Esophagus (tissue), 2 donors: ENCODE measurements around the gene MACF1. TPM values are rescaled to one million over a fixed set of nuclear protein-coding genes. Genes with fewer than 3 reads are reported as not detected.

Experiments used
- H3K27ac ChIP-seq, 2 donors: one replicate each; pipeline ENCODE4 v1.5.1; 2013; ENCODE audit warnings: low read depth in 2 of 2, mild to moderate bottlenecking in 2 of 2, inconsistent platforms in 1 of 2, low read length in 1 of 2, moderate library complexity in 1 of 2
- H3K27me3 ChIP-seq, 2 donors: one replicate each; pipeline ENCODE4 v1.6.1; 2013; ENCODE audit warnings: low read length in 2 of 2, control low read depth in 1 of 2, mild to moderate bottlenecking in 1 of 2; ENCODE audit not compliant: insufficient read depth in 2 of 2, control insufficient read depth in 1 of 2
- H3K36me3 ChIP-seq, 2 donors: one replicate each; pipeline ENCODE4 v1.6.1; 2013; ENCODE audit warnings: low read length in 1 of 2; ENCODE audit not compliant: control insufficient read depth in 2 of 2, insufficient read depth in 2 of 2
- H3K4me1 ChIP-seq, 2 donors: one replicate each; pipeline ENCODE4 v1.6.1; 2013; ENCODE audit warnings: low read length in 1 of 2; ENCODE audit not compliant: control insufficient read depth in 2 of 2, insufficient read depth in 2 of 2
- H3K4me3 ChIP-seq, 2 donors: one replicate each; pipeline ENCODE4 v1.5.1; 2013; ENCODE audit warnings: low read length in 2 of 2, mild to moderate bottlenecking in 2 of 2, low read depth in 1 of 2, moderate library complexity in 1 of 2
- H3K9me3 ChIP-seq, 2 donors: one replicate each; pipeline ENCODE4 v1.6.1; 2013; ENCODE audit warnings: mild to moderate bottlenecking in 2 of 2, low read depth in 1 of 2, low read length in 1 of 2, moderate library complexity in 1 of 2; ENCODE audit not compliant: control insufficient read depth in 2 of 2, insufficient read depth in 1 of 2
- WGBS, 2 donors: extraction: QIAGEN DNeasy Blood & Tissue Kit; methylation state at CpG; one replicate each; pipeline ENCODE4 v1.1.7; 2013; 5-methylcytosine and 5-hydroxymethylcytosine counted together
- polyA plus RNA-seq, 2 donors: library from polyadenylated mRNA; stranded (reverse); fragments of 200-250 nt; gene quantifications; one replicate each; pipeline ENCODE4 v1.2.3, GENCODE V29; 2013
- donor health status: healthy with polysubstance abuse.
- donor health status: Bipolar disorder and iron deficiency.

The MACF1 gene
- polyA plus RNA-seq, 2 donors: 35.2 to 40.1 TPM

DNA sequence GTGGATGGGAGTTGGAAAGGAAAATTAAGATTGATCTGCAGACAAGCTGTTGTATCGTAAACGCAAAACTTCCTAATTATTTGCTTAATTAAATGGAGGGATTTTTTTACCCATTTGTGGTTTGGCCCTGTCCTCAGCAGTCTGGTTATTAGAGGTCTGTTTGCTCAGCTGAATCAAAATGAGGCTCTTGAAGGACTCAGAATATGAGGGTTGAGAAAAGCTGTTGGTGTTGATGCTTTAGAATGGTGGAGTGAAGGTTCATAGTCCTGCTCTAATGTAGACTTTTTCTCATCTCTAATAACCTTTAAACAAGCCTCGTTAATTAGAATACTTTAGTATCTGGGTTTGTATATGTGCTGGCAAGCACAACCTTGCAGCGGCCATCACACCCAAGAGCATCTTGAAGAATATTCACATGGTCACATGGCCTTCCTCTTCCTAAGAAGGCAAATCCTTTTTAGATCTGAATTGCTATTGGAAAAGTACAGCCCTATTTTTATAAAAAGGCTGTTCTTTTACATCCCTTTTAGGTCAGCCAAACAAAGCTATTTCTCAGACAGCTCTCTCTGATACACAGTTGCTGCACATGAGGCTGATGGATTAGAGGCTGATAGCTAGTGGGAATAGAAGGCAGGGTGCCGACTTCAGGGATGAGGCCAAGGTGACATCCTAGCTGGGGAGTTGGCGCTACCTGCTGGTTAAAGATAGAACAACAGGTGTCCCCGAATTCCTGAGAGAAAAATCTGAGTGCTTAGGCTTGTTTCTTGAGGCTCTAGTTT is 53.8 kb downstream of the MACF1 start:
- H3K4me3 ChIP-seq: no peak overlapping the region
- 40 to 43% methylated on average over 7 of the region's 7 CpGs for WGBS, 2 donors
- no peaks in the 10 kb centered on the region for H3K4me1 ChIP-seq
- H3K9me3 ChIP-seq: no peaks in the 10 kb centered on the region
- H3K27ac ChIP-seq: peak overlapping the region; percentile 1 to 33
- H3K36me3 ChIP-seq: peaks cover 0 to 6% of the 10 kb centered on the region in 2 donors
- no peaks in the 10 kb centered on the region for H3K27me3 ChIP-seq

DNA sequence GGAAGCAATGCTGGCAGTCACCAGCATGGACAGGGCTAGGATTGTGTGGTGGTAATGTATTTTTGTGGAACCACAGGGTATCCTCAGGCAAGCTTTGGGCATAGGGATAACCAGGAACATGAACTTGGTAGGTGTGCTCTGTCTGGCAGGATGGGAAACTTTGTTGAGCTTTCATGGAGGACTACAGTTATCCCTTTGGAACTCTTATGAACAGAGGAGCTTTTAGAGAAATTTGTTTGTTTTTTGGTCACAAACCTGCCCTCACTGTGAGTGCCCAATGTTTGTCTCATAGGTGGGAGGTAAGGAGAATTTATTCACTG is 54.4 kb downstream of the MACF1 start:
- H3K27me3 ChIP-seq: no peaks in the 10 kb centered on the region

DNA sequence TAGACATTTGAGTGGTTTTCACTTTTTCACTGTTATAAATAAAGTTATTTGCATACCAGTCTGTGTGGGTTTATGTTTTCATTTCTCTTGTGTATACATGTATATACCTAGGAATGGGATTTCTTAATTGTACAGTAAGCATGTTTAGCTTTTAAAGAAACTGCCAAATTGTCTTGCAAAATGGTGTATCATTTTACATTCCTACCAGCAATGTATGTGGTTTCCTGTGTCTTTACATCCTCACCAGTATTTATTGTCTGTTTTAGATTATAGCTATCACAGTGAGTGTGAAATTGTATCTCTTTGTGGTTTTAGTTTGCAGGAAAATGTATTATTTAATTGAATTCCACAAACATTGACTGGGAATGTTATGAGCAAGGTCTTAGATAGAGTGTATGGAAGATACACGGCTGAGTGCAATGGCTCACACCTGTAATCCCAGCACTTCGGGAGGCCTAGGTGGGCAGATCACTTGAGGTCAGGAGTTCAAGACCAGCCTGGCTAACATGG is 57.3 kb downstream of the MACF1 start:
- 83 to 87% methylated on average over 2 of the region's 2 CpGs for WGBS, 2 donors
- no peaks in the 10 kb centered on the region for H3K36me3 ChIP-seq
- H3K9me3 ChIP-seq: no peaks in the 10 kb centered on the region
- no peak overlapping the region for H3K27ac ChIP-seq
- H3K27me3 ChIP-seq: no peaks in the 10 kb centered on the region
- no peak overlapping the region for H3K4me3 ChIP-seq
- H3K4me1 ChIP-seq: no peaks in the 10 kb centered on the region

More for the DNA sequence above, 54.4 kb downstream of the MACF1 start:
- Histone ChIP-seq H3K4me3 (no peak overlapping the region), H3K4me1 (no peaks in the 10 kb centered on the region), H3K36me3 (peaks cover 0 to 6% of the 10 kb centered on the region in 2 donors), H3K9me3 (no peaks in the 10 kb centered on the region), H3K27ac (peak overlapping the region in 1 of 2 donors; percentile 33)

DNA sequence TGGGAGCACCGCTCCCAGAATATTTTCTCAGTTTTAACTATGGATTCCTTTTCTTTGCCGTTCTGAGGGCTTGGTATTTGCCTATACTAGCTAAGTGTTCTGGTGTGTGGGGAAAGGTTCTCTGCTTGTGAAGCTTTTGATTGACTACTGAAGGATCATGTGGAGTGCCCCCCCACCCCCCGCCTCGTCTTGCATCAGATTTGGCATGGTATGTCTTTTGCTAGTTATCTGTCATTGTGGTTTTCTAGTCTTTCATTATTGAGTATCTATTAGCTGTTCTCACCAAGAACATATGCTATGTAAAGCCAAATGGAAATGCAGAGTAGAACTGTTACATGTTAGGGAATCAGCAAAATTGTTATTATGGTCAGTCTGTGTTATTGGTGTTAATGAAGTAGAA is 58.3 kb downstream of the MACF1 start:
- no peaks in the 10 kb centered on the region for H3K36me3 ChIP-seq
- H3K9me3 ChIP-seq: no peaks in the 10 kb centered on the region
- H3K27me3 ChIP-seq: no peaks in the 10 kb centered on the region
- H3K27ac ChIP-seq: no peak overlapping the region
- no peaks in the 10 kb centered on the region for H3K4me1 ChIP-seq
- WGBS, 2 donors: 72 to 76% methylated on average over 4 of the region's 4 CpGs
- no peak overlapping the region for H3K4me3 ChIP-seq

DNA sequence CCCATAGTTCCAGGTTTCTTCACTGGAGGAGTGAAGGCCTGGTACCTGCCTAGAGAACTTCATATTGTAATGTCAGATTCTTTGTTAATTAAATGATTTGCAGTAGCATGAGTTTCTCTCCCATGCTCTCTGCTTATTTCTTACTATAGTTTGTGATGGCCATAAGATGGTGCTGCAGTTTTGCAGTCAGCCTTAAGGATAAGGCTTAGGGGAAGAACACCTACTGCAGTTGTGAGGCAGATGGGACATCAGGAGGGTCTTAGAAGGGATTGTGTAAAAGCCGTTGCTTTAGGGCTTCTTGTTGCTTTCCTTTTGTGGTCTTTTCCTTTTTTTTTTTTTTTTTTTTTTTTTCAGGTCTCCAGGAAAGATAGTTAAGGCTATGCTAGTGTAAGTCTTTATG is 61.8 kb downstream of the MACF1 start:
- Histone ChIP-seq H3K27me3 (no peaks in the 10 kb centered on the region), H3K9me3 (no peaks in the 10 kb centered on the region), H3K4me1 (peaks cover 0 to 3% of the 10 kb centered on the region in 2 donors), H3K27ac (no peak overlapping the region), H3K4me3 (no peak overlapping the region), H3K36me3 (no peaks in the 10 kb centered on the region)
- 33 to 39% methylated on average over 1 of the region's 1 CpG for WGBS, 2 donors

DNA sequence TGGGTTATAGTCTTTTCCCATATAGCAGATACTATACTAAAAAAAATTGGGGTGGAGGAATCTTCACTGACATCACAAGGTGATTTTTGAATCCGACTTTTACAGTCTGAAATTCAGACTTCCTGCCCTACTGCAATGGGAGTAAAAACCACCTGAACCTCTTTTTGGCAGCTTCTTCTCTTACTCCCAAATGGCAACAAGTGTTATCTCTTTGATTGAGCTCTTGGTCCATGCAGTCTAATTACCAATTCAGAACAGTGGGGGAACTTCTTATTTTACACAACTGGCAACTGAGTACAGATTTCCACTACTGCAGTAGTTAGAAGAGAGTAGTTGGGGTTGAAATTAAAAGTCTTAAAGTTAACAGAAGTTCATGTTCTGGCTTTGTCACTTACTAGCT is 62.3 kb downstream of the MACF1 start:
- Histone ChIP-seq H3K36me3 (no peaks in the 10 kb centered on the region), H3K9me3 (no peaks in the 10 kb centered on the region), H3K4me1 (peaks cover 0 to 3% of the 10 kb centered on the region in 2 donors), H3K4me3 (no peak overlapping the region), H3K27me3 (no peaks in the 10 kb centered on the region), H3K27ac (no peak overlapping the region)
- 68 to 82% methylated on average over 1 of the region's 1 CpG for WGBS, 2 donors

DNA sequence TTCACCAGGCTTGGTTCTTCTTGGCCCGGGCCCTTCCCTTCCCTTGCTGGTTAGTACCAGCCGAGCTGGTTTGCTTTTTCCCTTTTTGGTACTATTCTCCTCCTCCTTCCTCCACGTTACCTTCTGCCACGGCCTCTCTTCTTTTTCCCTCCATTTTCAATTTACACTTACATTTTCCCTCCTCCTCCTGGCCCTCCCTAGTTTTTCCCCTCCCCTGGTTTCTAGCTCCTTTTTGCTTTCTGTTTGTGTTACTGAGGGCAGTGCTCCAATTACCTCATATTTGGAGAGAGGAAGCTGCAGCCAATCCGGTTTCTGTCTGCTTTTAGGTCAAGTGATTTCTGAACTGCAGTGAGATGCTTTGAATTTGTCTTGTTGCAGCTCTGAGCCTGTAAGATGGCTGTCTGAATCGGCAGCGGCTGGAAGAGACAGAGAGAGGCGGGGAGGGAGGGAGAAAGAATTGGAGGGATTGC is 63.7 kb downstream of the MACF1 start:
- Histone ChIP-seq H3K4me3 (peak overlapping the region; percentile 11 to 43), H3K27ac (peak overlapping the region; percentile 80 to 89), H3K4me1 (peaks cover 0 to 6% of the 10 kb centered on the region in 2 donors), H3K9me3 (no peaks in the 10 kb centered on the region), H3K27me3 (no peaks in the 10 kb centered on the region), H3K36me3 (no peaks in the 10 kb centered on the region)
- 7 to 27% methylated on average over 8 of the region's 8 CpGs for WGBS, 2 donors

DNA sequence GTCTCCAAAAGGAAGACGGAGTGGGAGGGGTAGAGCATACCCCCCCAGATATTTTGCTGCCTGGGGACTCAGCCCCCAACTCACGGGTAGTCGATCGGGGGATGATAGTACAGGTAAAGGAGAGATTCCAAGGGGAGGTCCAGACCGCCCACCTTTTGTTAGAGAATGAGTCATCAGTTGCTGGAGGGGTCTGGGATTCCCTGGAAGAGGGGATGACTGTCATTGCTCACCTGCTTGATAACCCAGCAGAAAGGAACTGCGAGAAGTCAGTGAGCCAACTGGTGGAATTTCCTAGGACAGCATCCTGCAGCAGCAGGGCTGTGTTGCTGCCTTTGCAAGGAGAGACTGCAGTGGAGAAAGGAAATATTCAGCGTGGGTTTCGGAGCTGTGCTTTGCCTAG is 64.4 kb downstream of the MACF1 start:
- Histone ChIP-seq H3K9me3 (no peaks in the 10 kb centered on the region), H3K36me3 (no peaks in the 10 kb centered on the region), H3K27me3 (no peaks in the 10 kb centered on the region), H3K27ac (peak overlapping the region; percentile 80 to 89), H3K4me1 (peaks cover 0 to 6% of the 10 kb centered on the region in 2 donors), H3K4me3 (peak overlapping the region in 1 of 2 donors; percentile 43)
- WGBS, 2 donors: 31 to 54% methylated on average over 8 of the region's 8 CpGs

DNA sequence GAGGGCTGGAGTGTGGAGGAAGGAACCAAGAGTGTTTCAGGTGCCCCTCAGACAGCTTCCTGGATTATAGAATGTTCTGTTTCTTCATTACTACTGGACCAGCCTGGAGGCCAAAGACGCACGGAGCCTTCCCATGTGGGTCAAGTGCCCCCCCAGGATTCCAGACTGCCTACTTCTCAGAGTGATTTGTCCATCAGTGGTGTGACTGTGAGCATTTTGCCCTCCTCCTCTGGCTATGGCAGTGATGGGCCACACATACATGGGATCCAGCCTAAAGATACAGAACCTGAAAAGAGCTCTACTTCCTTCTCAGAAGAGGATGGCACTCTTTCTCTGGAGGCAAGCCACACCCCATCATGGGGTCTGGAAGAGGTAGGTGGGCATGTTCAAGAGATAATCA is 64.9 kb downstream of the MACF1 start:
- Histone ChIP-seq H3K27me3 (no peaks in the 10 kb centered on the region), H3K36me3 (no peaks in the 10 kb centered on the region), H3K27ac (peak overlapping the region; percentile 45 to 80), H3K4me3 (peak overlapping the region in 1 of 2 donors; percentile 1), H3K4me1 (peaks cover 0 to 6% of the 10 kb centered on the region in 2 donors), H3K9me3 (no peaks in the 10 kb centered on the region)
- 39 to 56% methylated on average over 2 of the region's 2 CpGs for WGBS, 2 donors
